NOMO-1 treated with dmso at 0.1 percent for 144 hours (cell line): ENCODE data around the gene ADAMTS17.
"Not testable (repeated sequence)": the region's sequence is repeated elsewhere in the genome, so short reads cannot be mapped to it uniquely, and the experiment has no call there.

Experiments
- DNase-seq: peaks from one replicate; lab custom pipeline; 2025; ENCODE audit not compliant: unreplicated experiment; lab: John Stamatoyannopoulos, UW

The ADAMTS17 gene

DNA sequence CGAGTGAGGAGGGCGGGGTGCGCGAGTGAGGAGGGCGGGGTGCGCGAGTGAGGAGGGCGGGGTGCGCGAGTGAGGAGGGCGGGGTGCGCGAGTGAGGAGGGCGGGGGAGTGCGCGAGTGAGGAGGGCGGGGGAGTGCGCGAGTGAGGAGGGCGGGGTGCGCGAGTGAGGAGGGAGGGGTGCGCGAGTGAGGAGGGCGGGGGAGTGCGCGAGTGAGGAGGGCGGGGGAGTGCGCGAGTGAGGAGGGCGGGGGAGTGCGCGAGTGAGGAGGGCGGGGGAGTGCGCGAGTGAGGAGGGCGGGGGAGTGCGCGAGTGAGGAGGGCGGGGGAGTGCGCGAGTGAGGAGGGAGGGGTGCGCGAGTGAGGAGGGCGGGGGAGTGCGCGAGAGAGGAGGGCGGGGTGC lies 415.2 kb downstream of the ADAMTS17 start:
- not testable (repeated sequence) for DNase-seq

- no peak for DNase-seq
Observed at GRCh38 chr15:99925661-99926461, 415.9 kb downstream of the ADAMTS17 start.

- DNase-seq: no peak
Observed at GRCh38 chr15:99923711-99924110, 418.1 kb downstream of the ADAMTS17 start.
